ENCODE data around the gene IFITM2. TPM values are rescaled to one million over a fixed set of nuclear protein-coding genes. Genes with fewer than 3 reads are reported as not detected.
"Not testable (repeated sequence)": the region's sequence is repeated elsewhere in the genome, so short reads cannot be mapped to it uniquely, and the experiment has no call there.

Gene IFITM2
- total and polyA plus RNA-seq, 8 donors, result 8.8 to 394 (median 37.8) TPM

- DNase-seq, result no peak
- peak overlapping the region; percentile 43 to 67 (median 48) for H3K4me3 ChIP-seq
- no peaks in the 10 kb centered on the region for H3K36me3 ChIP-seq
- peaks cover 14 to 59% (median 38%) of the 10 kb centered on the region in 4 donors for H3K4me1 ChIP-seq
- H3K9me3 ChIP-seq, result no peaks in the 10 kb centered on the region
- intact Hi-C loops (cut with DNase I; ENCODE audit: low total_unique reads), result no loop called here
- peaks cover 0 to 25% (median 15%) of the 10 kb centered on the region in 3 donors for H3K27me3 ChIP-seq
- peak in 1 of 3 donors; percentile 33 for TF ChIP-seq POLR2AphosphoS5 (IDR thresholded peaks at IDR 0.05)
- TF ChIP-seq POLR2A (IDR thresholded peaks at IDR 0.05), result no peak
- WGBS, 5 donors, result 9 to 43% (median 14%) methylated on average over 20 to 64 of the region's 64 CpGs
- H3K27ac ChIP-seq, result peak overlapping the region; percentile 6 to 95 (median 86)
Observed at GRCh38 chr11:316031-316701, 8.6 kb downstream of the IFITM2 start.

DNA sequence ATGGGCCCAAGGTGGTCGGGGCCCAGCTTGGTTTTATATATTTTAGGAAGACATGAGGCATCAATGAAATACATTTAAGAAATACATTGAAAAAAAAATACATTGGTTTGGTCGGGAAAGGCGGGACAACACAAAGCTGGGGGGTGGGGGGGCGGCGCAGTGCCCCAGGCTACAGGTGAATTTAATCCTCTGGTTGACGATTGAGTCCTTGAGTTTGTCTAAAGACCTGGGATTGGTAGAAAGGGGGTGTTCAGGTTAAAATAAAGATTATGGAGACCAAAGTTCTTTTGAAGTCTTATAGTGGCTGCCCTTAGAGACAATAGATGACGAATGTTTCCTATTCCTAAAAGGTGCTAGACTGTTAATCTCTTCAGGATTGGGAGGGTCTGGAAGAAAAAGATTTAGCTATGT is 9.3 kb downstream of the IFITM2 start:
- peak overlapping the region; percentile 6 to 95 (median 86) for H3K27ac ChIP-seq
- H3K9me3 ChIP-seq, result no peaks in the 10 kb centered on the region
- peaks cover 0 to 25% (median 15%) of the 10 kb centered on the region in 3 donors for H3K27me3 ChIP-seq
- H3K36me3 ChIP-seq, result no peaks in the 10 kb centered on the region
- DNase-seq, result peak in 1 of 2 donors; percentile 6
- intact Hi-C loops (cut with DNase I; ENCODE audit: low total_unique reads), result no loop called here
- TF ChIP-seq POLR2AphosphoS5 (IDR thresholded peaks at IDR 0.05), result no peak
- TF ChIP-seq POLR2A (IDR thresholded peaks at IDR 0.05), result no peak
- TF ChIP-seq EP300 (IDR thresholded peaks at IDR 0.05), result no peak
- TF ChIP-seq CTCF (IDR thresholded peaks at IDR 0.05), result no peak
- 50 to 71% (median 60%) methylated on average over 7 of the region's 7 CpGs for WGBS, 5 donors
- H3K4me3 ChIP-seq, result peak overlapping the region in 3 of 4 donors; percentile 46 to 67 (median 51)
- H3K4me1 ChIP-seq, result peaks cover 14 to 56% (median 36%) of the 10 kb centered on the region in 4 donors

GRCh38 chr11:317668-318404 is 10.2 kb downstream of the IFITM2 start:
- intact Hi-C loops (cut with DNase I; ENCODE audit: low total_unique reads); H3K36me3 ChIP-seq; H3K9me3 ChIP-seq: not testable (repeated sequence)
- H3K27ac ChIP-seq, result peak overlapping the region in 4 of 5 donors; percentile 83 to 95 (median 88)
- DNase-seq, result peak in 1 of 2 donors; percentile 2
- peaks cover 0 to 25% (median 15%) of the 10 kb centered on the region in 3 donors for H3K27me3 ChIP-seq
- H3K4me3 ChIP-seq, result peak overlapping the region in 3 of 4 donors; percentile 23 to 67 (median 46)
- 28 to 61% (median 35%) methylated on average over 7 to 17 of the region's 30 CpGs for WGBS, 5 donors
- peaks cover 8 to 50% (median 34%) of the 10 kb centered on the region in 4 donors for H3K4me1 ChIP-seq

GRCh38 chr11:318405-319120 is 10.9 kb downstream of the IFITM2 start:
- H3K9me3 ChIP-seq; intact Hi-C loops (cut with DNase I; ENCODE audit: low total_unique reads); DNase-seq; H3K36me3 ChIP-seq: not testable (repeated sequence)
- Histone ChIP-seq H3K4me1 (peaks cover under 1 to 46% (median 28%) of the 10 kb centered on the region in 4 donors), H3K27me3 (peaks cover 0 to 25% (median 15%) of the 10 kb centered on the region in 3 donors), H3K27ac (peak overlapping the region; percentile 85 to 97 (median 93)), H3K4me3 (peak overlapping the region; percentile 55 to 73 (median 67))
- 0 to 2% (median 1%) methylated on average over 5 to 12 of the region's 79 CpGs; no CpG with 5 or more reads in 1 of the 5 donors for WGBS, 5 donors

DNA sequence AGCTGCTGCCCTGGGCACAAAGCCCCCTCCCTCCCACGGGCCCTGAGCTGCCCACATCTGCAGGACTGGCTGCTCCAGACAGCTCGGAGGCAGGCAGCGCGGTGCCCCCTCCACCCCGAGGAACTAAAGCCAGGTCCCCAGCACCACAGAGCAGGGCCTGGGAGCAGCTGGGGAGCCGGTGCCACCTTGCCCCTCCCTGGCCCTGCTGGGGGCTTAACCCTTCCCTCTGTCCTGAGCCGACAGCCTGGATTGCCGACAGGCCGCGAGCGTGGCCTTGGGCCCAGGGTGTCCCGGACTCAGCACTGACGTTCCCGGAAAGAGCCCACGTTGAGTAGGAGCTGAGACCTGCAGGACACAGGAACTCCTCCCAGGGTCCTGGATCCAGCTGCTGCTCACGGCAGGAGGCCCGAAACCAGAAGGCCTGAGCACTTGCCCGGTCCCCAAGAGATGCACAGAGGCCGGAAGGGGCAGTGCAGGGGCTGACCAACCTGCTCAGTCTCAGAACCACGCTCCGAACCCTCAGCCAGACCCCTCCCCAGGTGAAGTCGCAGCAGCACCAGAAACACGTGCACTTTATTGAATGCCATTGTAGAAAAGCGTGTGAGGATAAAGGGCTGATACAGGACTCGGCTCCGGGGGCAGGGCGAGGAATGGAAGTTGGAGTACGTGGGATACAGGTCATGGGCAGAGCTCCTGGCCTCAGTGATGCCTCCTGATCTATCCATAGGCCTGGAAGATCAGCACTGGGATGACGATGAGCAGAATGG is 11.7 kb downstream of the IFITM2 start:
- H3K4me3 ChIP-seq, result peak overlapping the region; percentile 55 to 73 (median 67)

GRCh38 chr11:319888-320273 is 12.3 kb downstream of the IFITM2 start:
- Histone ChIP-seq H3K4me1 (peaks cover 4 to 46% (median 28%) of the 10 kb centered on the region in 4 donors), H3K27ac (peak overlapping the region; percentile 87 to 97 (median 93)), H3K27me3 (peaks cover 0 to 25% (median 15%) of the 10 kb centered on the region in 3 donors), H3K4me3 (peak overlapping the region; percentile 55 to 73 (median 67))
- intact Hi-C loops (cut with DNase I; ENCODE audit: low total_unique reads); H3K36me3 ChIP-seq; H3K9me3 ChIP-seq: not testable (repeated sequence)
- peak in 1 of 2 donors; percentile 31 for DNase-seq
- WGBS, 5 donors, result 0 to 29% (median 13%) methylated on average over 2 to 10 of the region's 10 CpGs

More for the DNA sequence above, 11.7 kb downstream of the IFITM2 start:
- H3K27ac ChIP-seq, result peak overlapping the region; percentile 87 to 97 (median 93)
- peak in 1 of 7 experiments; percentile 13 for TF ChIP-seq CTCF (IDR thresholded peaks at IDR 0.05)
- peak in 1 of 2 donors; percentile 48 for DNase-seq
- H3K9me3 ChIP-seq; H3K36me3 ChIP-seq; intact Hi-C loops (cut with DNase I; ENCODE audit: low total_unique reads): not testable (repeated sequence)
- peaks cover 0 to 25% (median 15%) of the 10 kb centered on the region in 3 donors for H3K27me3 ChIP-seq
- H3K4me1 ChIP-seq, result peaks cover 0 to 45% (median 26%) of the 10 kb centered on the region in 4 donors
- 2 to 10% (median 10%) methylated on average over 10 to 20 of the region's 29 CpGs for WGBS, 5 donors

Measured in stomach (tissue), 9 donors.